Measurements from ENCODE around the gene ACAA1. TPM values are rescaled to one million over a fixed set of nuclear protein-coding genes. Genes with fewer than 3 reads are reported as not detected.

ACAA1 gene
- polyA plus RNA-seq, 1 of the 3 experiments (the other 2 are of a cell fraction): 86.4 TPM

- Histone ChIP-seq H3K9ac (no peak overlapping the region), H3K79me2 (ENCODE audit: insufficient read depth) (no peaks in the 10 kb centered on the region), H3K27me3 (ENCODE audit: insufficient read depth) (no peaks in the 10 kb centered on the region), H3K4me3 (ENCODE audit: low read depth in 2 of 2, low read length in 1 of 2) (no peak overlapping the region), H3K9me2 (no peaks in the 10 kb centered on the region), H3K4me1 (ENCODE audit: control insufficient read depth in 1 of 2, insufficient read depth in 2 of 2, low read depth in 1 of 2, low read length in 1 of 2) (no peaks in the 10 kb centered on the region), H2AFZ (ENCODE audit: low read depth) (no peak overlapping the region), H4K20me1 (ENCODE audit: insufficient read depth) (no peaks in the 10 kb centered on the region), H3K9me3 (no peaks in the 10 kb centered on the region), H3K4me2 (no peak overlapping the region), H3K36me3 (replicated peaks in 1 of 2; ENCODE audit: control insufficient read depth in 1 of 2, insufficient read depth in 2 of 2, low read length in 1 of 2) (peaks cover 0 to 25% of the 10 kb centered on the region in 2 experiments), H3F3A (replicated peaks; ENCODE audit: insufficient read depth) (no peaks in the 10 kb centered on the region), H3K27ac (ENCODE audit: low read depth in 2 of 2, low read length in 1 of 2) (no peak overlapping the region)
- ChIA-PET POLR2A (interaction anchor here (0.8 to 1.9 kb wide), 2 partner anchors 81 to 224 kb away, joined by 4 read pairs; no protein-coding TSS in a partner anchor), CTCF (interaction anchor here (0.7 to 4.8 kb wide), 6 partner anchors 8 to 531 kb away, joined by 4 to 27 read pairs (median 8); partner anchors contain the start of gene XYLB)
- WGBS (ENCODE audit: low lambda C conversion rate): 98% methylated on average over 5 of the region's 7 CpGs
- no peak for DNase-seq
- no peak for TF ChIP-seq POLR2AphosphoS5 (IDR thresholded peaks at IDR 0.05; ENCODE audit: low read depth, low read length)
- no peak for TF ChIP-seq CHD2 (IDR thresholded peaks at IDR 0.05; ENCODE audit: low read length, partially characterized antibody)
- no peak for TF ChIP-seq PBX3 (IDR thresholded peaks at IDR 0.05)
- TF ChIP-seq EZH2phosphoT487 (IDR thresholded peaks at IDR 0.05; ENCODE audit: borderline replicate concordance, low read depth): no peak
Measured at GRCh38 chr3:38119821-38120692, 16.9 kb downstream of the ACAA1 start.

- H3K9ac ChIP-seq: no peak overlapping the region
- no peak overlapping the region for H3K27ac ChIP-seq (ENCODE audit: low read depth in 2 of 2, low read length in 1 of 2)
- no peaks in the 10 kb centered on the region for H3K9me2 ChIP-seq
- peaks cover 0 to 20% of the 10 kb centered on the region in 2 experiments for H3K36me3 ChIP-seq (replicated peaks in 1 of 2; ENCODE audit: control insufficient read depth in 1 of 2, insufficient read depth in 2 of 2, low read length in 1 of 2)
- 100% methylated on average over 1 of the region's 1 CpG for WGBS (ENCODE audit: low lambda C conversion rate)
- H3K4me3 ChIP-seq (ENCODE audit: low read depth in 2 of 2, low read length in 1 of 2): no peak overlapping the region
- no peak overlapping the region for H2AFZ ChIP-seq (ENCODE audit: low read depth)
- no peaks in the 10 kb centered on the region for H3K79me2 ChIP-seq (ENCODE audit: insufficient read depth)
- no peak for DNase-seq
- no peaks in the 10 kb centered on the region for H3K9me3 ChIP-seq
- ChIA-PET CTCF (interaction anchor here (0.7 to 4.8 kb wide), 10 partner anchors 7 to 532 kb away, joined by 3 to 27 read pairs (median 6); partner anchors contain the start of genes ACAA1 and XYLB), POLR2A (interaction anchor here (0.9 to 1.9 kb wide), 2 partner anchors 225 to 227 kb away, joined by 3 to 4 read pairs; partner anchors contain the start of gene XYLB)
- no peak overlapping the region for H3K4me2 ChIP-seq
- H4K20me1 ChIP-seq (ENCODE audit: insufficient read depth): no peaks in the 10 kb centered on the region
- H3K27me3 ChIP-seq (ENCODE audit: insufficient read depth): no peaks in the 10 kb centered on the region
- TF ChIP-seq FOXJ3 (CRISPR knock-in tag; IDR thresholded peaks at IDR 0.05): no peak
- TF ChIP-seq ZBTB33 (IDR thresholded peaks at IDR 0.05; ENCODE audit: borderline replicate concordance, low read depth): no peak
- TF ChIP-seq MXI1 (IDR thresholded peaks at IDR 0.05; ENCODE audit: low read depth, low read length): no peak
- TF ChIP-seq TCF12 (IDR thresholded peaks at IDR 0.05): no peak
- TF ChIP-seq, protein P1, sequence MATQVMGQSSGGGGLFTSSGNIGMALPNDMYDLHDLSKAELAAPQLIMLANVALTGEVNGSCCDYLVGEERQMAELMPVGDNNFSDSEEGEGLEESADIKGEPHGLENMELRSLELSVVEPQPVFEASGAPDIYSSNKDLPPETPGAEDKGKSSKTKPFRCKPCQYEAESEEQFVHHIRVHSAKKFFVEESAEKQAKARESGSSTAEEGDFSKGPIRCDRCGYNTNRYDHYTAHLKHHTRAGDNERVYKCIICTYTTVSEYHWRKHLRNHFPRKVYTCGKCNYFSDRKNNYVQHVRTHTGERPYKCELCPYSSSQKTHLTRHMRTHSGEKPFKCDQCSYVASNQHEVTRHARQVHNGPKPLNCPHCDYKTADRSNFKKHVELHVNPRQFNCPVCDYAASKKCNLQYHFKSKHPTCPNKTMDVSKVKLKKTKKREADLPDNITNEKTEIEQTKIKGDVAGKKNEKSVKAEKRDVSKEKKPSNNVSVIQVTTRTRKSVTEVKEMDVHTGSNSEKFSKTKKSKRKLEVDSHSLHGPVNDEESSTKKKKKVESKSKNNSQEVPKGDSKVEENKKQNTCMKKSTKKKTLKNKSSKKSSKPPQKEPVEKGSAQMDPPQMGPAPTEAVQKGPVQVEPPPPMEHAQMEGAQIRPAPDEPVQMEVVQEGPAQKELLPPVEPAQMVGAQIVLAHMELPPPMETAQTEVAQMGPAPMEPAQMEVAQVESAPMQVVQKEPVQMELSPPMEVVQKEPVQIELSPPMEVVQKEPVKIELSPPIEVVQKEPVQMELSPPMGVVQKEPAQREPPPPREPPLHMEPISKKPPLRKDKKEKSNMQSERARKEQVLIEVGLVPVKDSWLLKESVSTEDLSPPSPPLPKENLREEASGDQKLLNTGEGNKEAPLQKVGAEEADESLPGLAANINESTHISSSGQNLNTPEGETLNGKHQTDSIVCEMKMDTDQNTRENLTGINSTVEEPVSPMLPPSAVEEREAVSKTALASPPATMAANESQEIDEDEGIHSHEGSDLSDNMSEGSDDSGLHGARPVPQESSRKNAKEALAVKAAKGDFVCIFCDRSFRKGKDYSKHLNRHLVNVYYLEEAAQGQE (IDR thresholded peaks at IDR 0.05; ENCODE audit: low read depth, low read length): no peak
- TF ChIP-seq RCOR1 (IDR thresholded peaks at IDR 0.05; ENCODE audit: low read length): no peak
- TF ChIP-seq, protein P2, sequence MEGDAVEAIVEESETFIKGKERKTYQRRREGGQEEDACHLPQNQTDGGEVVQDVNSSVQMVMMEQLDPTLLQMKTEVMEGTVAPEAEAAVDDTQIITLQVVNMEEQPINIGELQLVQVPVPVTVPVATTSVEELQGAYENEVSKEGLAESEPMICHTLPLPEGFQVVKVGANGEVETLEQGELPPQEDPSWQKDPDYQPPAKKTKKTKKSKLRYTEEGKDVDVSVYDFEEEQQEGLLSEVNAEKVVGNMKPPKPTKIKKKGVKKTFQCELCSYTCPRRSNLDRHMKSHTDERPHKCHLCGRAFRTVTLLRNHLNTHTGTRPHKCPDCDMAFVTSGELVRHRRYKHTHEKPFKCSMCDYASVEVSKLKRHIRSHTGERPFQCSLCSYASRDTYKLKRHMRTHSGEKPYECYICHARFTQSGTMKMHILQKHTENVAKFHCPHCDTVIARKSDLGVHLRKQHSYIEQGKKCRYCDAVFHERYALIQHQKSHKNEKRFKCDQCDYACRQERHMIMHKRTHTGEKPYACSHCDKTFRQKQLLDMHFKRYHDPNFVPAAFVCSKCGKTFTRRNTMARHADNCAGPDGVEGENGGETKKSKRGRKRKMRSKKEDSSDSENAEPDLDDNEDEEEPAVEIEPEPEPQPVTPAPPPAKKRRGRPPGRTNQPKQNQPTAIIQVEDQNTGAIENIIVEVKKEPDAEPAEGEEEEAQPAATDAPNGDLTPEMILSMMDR (IDR thresholded peaks at IDR 0.05): no peak
- TF ChIP-seq POLR2AphosphoS5 (IDR thresholded peaks at IDR 0.05; ENCODE audit: low read depth, low read length): no peak
- no peak for TF ChIP-seq CHD2 (IDR thresholded peaks at IDR 0.05; ENCODE audit: low read length, partially characterized antibody)
- TF ChIP-seq GATA2 (CRISPR knock-in tag; IDR thresholded peaks at IDR 0.05): no peak
- no peak for TF ChIP-seq EZH2phosphoT487 (IDR thresholded peaks at IDR 0.05; ENCODE audit: borderline replicate concordance, low read depth)
- no peaks in the 10 kb centered on the region for H3K4me1 ChIP-seq (ENCODE audit: control insufficient read depth in 1 of 2, insufficient read depth in 2 of 2, low read depth in 1 of 2, low read length in 1 of 2)
- H3F3A ChIP-seq (replicated peaks; ENCODE audit: insufficient read depth): no peaks in the 10 kb centered on the region
Measured at GRCh38 chr3:38119248-38119544, 17.7 kb downstream of the ACAA1 start.
